GM12874 (cell line): Measurements from ENCODE around the gene MED13L.

Source experiments
- CTCF ChIP-seq: IDR thresholded peaks from 2 replicates; pipeline ENCODE4 v1.5.1; 2011; ENCODE audit warnings: low read depth, mild to moderate bottlenecking, control low read depth, low read length, moderate library complexity; ENCODE audit not compliant: insufficient read depth

Gene MED13L

DNA sequence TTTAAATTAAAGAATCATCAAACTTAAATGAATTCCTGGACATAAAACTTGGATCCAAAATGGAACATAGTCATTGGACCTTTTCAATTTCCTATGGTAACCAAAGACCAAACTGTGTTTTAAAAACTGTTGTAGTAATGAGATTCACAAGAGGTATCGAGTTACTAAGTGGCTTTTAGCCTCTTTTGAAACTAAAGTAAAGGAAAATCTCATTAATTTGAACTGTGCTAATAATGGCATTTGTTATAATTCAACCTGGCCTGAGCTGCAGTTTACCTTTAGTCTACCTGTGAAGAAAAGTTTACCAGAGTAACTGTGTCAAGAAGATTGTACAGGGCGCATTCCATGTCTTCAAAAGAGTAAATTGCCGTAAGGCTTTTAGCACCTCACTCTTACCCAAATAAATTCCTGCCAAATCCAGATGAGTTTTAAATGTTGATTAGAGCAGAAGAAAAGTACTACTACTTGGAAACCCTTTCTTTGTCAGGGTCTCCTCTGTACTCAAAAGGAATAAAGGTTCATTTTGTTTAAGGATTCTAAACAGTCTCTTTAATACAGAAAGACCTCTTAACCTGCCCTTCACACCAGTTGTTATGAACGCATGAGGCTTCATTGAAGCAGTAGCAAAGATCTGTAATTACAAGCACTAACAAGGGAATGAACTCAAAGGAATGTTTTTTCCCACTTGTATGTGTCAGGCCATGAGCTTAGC is 17.1 kb upstream of the MED13L start:
- no peak for TF ChIP-seq CTCF

- no peak for TF ChIP-seq CTCF
These were observed 16.4 kb upstream of the MED13L start for GRCh38 chr12:116293687-116294453.

DNA sequence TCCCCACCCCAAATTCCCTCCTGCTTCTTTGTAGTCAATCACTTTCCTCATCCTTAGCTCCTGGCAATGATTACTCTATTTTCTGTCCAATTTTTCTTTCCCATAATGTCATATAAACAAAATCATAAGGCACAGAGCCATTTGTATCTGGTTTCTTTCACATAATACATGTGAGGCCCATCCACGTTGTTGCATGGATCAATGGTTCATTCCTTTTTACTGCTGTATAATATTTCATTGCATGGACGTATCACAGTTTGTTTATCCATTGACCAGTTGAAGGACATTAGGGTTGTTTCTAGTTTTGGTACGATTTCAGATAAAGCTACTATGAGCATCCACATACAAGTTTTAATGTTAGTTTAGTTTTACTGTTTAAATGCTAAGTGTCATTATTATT is 13.7 kb upstream of the MED13L start:
- no peak for TF ChIP-seq CTCF

GRCh38 chr12:116288735-116289134 is 11.2 kb upstream of the MED13L start:
- no peak for TF ChIP-seq CTCF

GRCh38 chr12:116287842-116288301 is 10.4 kb upstream of the MED13L start:
- TF ChIP-seq CTCF: no peak

DNA sequence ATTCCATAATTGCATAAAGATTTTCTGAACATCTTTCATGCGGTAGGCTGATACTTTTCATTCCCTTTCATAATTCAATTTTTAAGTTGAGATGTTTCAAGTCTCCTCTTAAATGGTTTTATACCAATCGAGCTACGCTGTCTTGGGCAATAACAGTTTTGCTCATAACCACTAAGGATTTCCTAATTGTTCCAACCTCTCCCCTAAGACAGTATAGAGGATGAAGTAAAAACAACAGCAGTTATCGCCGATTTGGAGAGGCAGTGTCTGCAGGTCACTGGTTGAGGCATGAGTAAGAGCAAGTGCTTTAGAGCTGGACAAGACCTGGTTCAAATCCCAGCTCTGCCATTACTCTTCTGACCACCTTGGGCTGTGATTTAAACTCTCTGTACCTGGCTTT is 6.9 kb upstream of the MED13L start:
- TF ChIP-seq CTCF: no peak

DNA sequence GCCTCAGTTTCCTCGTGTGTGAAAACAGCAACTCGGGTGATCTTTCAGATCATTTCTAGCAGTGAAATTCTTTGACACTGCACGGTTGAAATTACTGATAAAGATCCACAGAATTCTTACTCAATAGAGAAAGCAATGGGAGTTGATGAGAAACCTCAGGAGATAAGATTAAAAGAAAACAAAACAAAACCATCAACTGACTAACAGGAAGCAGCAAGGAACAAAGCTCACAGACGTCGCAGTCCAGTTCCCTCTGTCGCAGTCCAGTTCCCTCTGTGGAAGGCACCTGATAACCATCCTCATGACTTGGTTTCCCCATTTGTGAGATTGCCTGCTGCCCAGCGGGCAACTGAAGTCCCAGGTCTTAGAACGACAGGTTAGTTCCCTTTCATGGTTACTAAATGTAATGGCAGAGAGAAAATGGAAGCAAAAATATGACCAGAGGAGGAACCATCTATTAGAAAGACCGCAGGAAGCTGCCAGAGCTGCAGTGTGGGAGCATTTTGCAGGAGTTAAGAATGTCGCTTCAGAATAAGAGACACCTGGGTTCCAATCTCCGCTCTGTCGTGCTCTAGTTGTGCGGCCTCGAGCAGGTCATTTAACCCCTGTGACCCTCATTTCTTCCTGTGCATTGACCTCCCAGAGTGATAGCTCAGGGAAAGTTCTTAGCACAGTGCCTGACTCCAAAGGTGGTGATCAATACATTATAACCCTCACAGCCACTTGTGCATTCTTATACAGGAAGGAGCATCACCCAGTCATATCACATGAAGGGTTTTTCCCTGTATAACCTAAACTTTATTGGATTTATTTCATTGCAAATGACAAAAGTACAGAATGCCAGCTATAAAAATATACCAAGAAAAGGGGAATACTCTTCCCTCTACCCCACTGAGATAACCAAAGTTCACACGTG is 5.1 kb upstream of the MED13L start:
- no peak for TF ChIP-seq CTCF
